GM18498 (cell line): ENCODE measurements around the gene CKLF.
A peak's percentile ranks its signal among the peaks of the same experiment; 100 is the strongest.
"Not testable (repeated sequence)": the region's sequence is repeated elsewhere in the genome, so short reads cannot be mapped to it uniquely, and the experiment has no call there.

ENCODE experiments used
- ATAC-seq: cut with Tn5 transposase; IDR thresholded peaks from one replicate; pipeline ENCODE4 v1.9.1; 2021; ENCODE audit warnings: mild to moderate bottlenecking, moderate library complexity; ENCODE audit not compliant: unreplicated experiment

CKLF gene

DNA sequence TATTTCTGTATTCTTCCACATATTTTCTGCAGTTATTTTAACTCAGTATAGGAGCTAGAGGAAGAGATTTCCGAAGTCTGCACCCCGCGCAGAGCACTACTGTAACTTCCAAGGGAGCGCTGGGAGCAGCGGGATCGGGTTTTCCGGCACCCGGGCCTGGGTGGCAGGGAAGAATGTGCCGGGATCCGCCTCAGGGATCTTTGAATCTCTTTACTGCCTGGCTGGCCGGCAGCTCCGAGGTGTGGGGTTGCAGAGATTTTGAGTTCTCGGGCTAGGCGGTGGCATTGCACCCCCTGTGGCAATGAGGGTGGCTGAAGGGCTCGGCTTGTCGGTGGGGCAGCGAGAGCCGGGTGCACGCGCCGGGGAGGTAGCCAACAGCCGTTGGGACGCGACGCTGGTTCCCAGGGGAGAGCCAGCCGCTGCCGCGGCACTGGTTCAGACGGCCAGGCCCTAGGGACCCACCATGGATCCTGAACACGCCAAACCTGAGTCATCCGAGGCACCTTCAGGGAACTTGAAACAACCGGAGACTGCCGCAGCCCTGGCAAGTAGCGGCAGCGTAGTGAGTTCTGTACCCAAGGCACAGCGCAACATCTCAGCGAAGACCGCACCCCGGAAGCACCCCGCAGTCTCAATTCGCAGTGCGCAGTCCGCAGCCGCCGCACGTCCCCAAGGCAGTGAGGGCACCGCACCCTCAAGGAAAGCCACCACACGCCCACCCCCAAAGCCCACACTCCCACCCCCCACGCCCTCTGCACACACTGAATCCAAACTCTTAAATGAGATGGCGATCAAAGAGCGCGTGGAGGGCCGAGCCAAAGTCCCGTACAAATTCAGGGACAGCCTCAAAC, 13.9 kb downstream of the CKLF start, which contains the start of gene CMTM1:
Gene CMTM1 (plus strand): TSS at position 389 of the 851 bp plus-strand sequence. CDS start 75 bp downstream, at position 464.
- no peak for ATAC-seq

DNA sequence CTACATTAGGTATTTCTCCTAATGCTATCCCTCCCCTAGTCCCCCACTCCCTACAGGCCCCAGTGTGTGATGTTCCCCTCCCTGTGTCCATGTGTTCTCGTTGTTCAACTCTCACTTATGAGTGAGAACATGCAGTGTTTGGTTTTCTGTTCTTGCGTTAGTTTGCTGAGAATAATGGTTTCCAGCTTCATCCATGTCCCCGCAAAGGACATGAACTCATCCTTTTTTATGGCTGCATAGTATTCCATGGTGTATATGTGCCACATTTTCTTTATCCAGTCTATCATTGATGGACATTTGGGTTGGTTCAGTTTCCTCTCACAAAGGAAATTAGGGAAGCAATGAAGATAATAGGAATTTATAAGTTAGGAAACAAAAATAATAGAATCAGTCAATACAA, 14.9 kb downstream of the CKLF start:
- ATAC-seq, result not testable (repeated sequence)

GRCh38 chr16:66568355-66568754, 16.0 kb downstream of the CKLF start:
- no peak for ATAC-seq

- no peak for ATAC-seq
Observed at GRCh38 chr16:66569131-66569530, 16.8 kb downstream of the CKLF start.

GRCh38 chr16:66569827-66570405, 17.5 kb downstream of the CKLF start:
- no peak for ATAC-seq

DNA sequence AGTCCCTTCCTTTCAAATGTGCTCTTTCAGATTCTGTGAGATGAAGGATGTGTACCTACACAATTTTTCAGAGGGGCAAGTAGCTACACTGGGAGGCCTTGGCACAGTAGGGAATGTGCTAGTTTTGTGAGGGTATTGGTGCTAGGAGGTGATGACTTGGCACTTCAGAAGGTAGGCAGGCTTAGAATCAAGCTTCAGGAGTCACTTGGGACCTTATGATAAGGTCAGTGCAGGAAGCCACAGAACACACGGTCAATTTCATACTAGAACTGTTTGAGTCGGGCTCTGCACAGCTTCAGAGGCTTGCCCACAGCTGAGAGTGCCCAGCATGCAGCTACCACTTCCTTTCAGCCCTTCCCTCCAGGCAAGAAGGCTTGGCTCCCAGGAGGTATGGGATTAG, 20.0 kb downstream of the CKLF start:
- ATAC-seq, result no peak

DNA sequence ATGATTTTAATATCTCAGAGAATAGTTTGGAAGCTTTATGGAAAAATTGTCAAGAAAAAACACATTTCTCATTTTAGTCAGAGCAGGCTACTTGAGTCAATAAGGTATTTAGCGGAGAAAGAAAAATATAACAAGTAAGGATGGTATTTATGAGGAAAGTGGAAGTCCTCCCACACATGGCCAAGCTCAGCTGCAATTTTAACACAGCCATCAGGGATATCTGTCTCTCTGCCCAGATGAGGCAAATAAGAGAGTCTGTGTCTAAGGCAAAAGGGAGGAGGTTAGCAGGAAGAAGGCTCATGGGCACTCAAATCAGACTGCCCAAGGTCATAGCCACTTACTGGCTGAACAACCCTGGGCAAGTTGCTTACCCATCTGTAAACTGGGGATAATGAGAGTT, 21.7 kb downstream of the CKLF start:
- no peak for ATAC-seq

- no peak for ATAC-seq
Observed at GRCh38 chr16:66574531-66574930, 22.2 kb downstream of the CKLF start.

GRCh38 chr16:66575060-66575459, 22.7 kb downstream of the CKLF start:
- ATAC-seq, result no peak

- ATAC-seq, result no peak
Observed at GRCh38 chr16:66576296-66576695, 23.9 kb downstream of the CKLF start.

DNA sequence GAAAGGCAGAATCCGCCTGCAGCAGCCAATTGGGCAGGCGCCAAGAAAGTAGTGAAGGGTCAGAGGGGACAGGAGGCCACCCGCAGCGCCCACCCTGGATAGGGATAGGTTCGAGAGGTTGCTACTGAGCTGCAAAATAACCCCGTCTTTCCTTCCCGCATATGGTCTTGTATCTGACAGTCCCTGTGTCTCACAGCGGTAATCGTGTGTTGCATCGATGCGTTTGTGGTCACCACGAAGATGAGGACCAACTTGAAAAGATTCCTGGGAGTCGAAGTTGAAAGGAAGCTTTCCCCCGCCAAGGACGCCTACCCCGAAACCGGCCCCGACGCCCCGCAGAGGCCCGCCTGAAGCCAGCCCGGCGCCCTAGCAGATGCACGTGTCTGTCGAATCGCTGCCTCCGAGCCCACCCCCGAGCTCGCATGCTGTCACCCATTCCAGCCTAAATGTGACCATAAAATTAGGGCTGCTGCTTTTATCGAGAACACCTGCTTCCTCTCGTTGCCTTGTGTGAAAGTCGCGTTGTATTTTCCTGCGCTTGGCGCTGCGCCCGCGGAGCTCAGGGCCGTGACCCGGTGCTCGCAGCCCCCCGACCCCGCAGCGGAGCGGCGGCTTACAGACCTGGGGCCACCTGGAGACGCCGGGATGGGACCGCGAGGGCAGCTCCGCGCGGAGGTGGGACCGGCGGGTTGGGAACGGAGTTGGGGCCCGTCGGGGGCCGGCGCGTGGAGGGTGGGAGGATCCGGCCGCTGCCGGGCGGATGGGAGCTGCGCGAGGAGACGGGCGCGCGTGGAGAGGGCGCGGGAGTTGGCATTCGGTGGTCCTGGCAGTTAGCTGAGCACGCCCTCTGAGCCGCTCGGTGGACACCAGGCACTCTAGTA, 26.5 kb downstream of the CKLF start, which contains the start of gene CMTM2:
Gene CMTM2 (plus strand): TSS at position 813 of the 881 bp plus-strand sequence. CDS start 145 bp downstream, outside the sequence.
- ATAC-seq, result no peak

GRCh38 chr16:66580605-66581209, 28.3 kb downstream of the CKLF start:
- ATAC-seq, result no peak

- ATAC-seq, result no peak
Observed at GRCh38 chr16:66581246-66581952, 29.0 kb downstream of the CKLF start.

GRCh38 chr16:66585481-66586239, 33.3 kb downstream of the CKLF start:
- no peak for ATAC-seq

DNA sequence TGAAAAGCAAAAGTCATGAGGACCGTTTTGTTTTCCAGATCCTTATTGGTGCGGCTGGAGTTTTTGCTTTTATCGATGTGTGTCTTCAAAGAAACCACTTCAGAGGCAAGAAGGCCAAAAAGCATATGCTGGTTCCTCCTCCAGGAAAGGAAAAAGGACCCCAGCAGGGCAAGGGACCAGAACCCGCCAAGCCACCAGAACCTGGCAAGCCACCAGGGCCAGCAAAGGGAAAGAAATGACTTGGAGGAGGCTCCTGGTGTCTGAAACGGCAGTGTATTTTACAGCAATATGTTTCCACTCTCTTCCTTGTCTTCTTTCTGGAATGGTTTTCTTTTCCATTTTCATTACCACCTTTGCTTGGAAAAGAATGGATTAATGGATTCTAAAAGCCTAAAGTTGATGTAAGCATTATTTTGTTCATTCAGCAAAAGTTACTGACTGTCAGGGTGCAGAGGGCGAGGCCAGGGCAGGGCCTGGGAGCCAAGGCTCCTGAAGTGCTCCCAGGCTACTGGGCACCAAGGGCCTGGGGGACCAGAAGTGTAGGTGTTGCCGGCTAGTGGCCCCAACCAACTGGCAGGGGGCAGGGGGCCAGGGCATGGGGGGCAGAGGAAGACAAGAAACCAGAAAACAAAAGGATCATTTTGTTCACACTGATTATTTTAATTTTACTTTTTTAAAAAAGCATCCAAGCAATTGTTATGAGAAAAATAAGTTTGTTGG, 35.7 kb downstream of the CKLF start:
- ATAC-seq, result no peak

DNA sequence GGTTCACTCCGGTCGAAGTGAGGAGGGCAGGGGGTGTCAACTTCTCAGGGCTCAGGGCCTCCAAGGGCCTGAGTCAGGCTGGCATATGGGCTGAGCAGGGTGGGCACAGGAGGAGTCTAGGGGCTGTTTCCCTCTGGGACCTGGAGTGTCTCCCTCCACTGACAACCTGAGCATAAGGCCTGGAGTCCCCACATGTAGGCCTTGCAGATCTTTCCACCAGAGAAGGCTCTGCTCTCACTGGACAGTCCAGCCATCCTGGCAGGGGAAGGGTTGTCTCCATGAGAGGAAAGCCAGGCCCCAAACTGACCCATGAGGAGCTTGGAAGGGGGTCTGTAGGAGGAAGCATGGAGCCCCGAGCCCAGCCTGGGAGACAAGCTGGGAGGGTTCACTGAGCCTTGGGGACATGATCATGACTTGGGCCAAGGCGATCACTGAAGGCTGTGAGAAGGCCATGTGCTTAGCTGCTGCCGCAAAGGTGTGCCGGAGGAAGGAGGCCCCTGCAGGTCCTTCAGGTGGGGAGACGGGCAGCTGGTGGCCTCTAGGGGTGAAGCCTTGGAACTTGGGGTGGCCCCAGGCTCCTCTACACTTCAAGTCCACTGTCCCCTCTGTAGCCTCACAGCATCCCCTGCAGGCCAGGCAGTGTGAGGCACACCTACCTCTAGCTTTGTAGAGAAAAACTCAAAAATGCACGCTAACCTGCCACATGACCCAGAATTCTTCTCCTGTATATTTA, 36.8 kb downstream of the CKLF start:
- peak; percentile 76 for ATAC-seq

DNA sequence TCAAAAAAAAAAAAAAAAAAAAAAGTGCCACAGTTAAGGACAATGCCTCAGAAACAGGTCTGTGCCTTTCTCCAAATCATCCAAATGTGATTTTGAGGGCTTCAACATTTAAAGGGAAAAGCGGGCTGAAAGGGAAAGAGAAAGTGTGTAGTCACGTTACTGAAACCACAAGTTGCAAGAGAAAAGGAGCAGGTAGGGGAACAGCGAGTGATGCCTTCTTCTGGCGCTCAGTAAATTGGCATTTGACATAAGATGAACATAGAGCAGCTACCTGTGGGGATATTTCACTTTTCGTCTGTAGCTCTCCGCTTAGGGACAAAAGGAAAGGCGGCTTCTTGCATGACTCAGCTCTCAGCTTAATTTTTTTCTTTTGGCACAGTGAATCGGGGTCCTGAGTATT, 37.9 kb downstream of the CKLF start:
- ATAC-seq, result no peak

DNA sequence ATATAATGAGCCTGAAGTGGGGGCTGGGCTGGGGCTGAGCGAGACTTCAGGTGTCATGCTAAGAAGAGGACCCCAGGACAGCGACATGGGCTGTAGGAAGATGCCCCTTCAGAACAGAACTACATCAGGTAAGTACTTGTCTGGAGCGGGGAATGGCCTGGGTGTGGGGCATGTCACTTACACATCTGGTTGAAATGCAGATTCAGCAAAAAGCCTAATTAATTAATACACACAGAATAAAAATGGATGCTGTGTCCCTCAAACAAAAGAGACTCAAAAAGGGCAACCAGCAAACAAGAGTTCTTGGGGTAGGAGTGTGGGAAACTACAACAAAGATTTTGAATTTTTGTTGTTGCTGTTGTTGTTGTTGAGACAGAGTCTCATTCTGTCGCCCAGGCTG, 38.6 kb downstream of the CKLF start:
- ATAC-seq, result no peak
